Left ventricle myocardium inferior (tissue), 1 donor: ENCODE results near the gene TXNDC12. TPM values are rescaled to one million over a fixed set of nuclear protein-coding genes. Genes with fewer than 3 reads are reported as not detected.

Experiments
- DNase-seq: peaks from one replicate; pipeline ENCODE4 v3.0.0-alpha.2; 2020
- H3K27ac ChIP-seq: fragments of 200-600 bp; replicated peaks from 2 replicates; pipeline ENCODE4 v1.8.0; 2021
- H3K27me3 ChIP-seq: fragments of 200-600 bp; 2 replicates; pipeline ENCODE4 v1.8.0; 2021; ENCODE audit warnings: low read depth
- H3K36me3 ChIP-seq: fragments of 200-600 bp; 2 replicates; pipeline ENCODE4 v1.8.0; 2021
- H3K4me1 ChIP-seq: fragments of 200-600 bp; 2 replicates; pipeline ENCODE4 v1.8.0; 2021
- H3K4me3 ChIP-seq: fragments of 200-600 bp; 2 replicates; pipeline ENCODE4 v1.8.0; 2021; ENCODE audit warnings: mild to moderate bottlenecking, moderate library complexity
- H3K9me3 ChIP-seq: fragments of 200-600 bp; replicated peaks from 2 replicates; pipeline ENCODE4 v1.8.0; 2021
- intact Hi-C: fragments of 100-400 bp; cut with micrococcal nuclease; formaldehyde crosslinking; loops from one replicate; pipeline ENCODE4 v1.11.0; 2022
- total RNA-seq: library from RNA; stranded (reverse); fragmentation: NEBNext Ultra II Directional; extraction: Animal tissue kit (Norgen Biotek cat#: 25700); gene quantifications from one replicate; pipeline ENCODE4 v1.2.1, GENCODE V29; 2021
- TF ChIP-seq, protein P1 (sequence below): fragments of 200-600 bp; IDR thresholded peaks from 2 replicates; pipeline ENCODE4 v1.8.0; 2021; ENCODE audit warnings: antibody characterized with exemption, mild to moderate bottlenecking, borderline replicate concordance
- donor health status: DM: no; HTN: yes; CAD: no; lungs with severe emphysema.

The TXNDC12 gene
- total RNA-seq, 1 donor from 2014 or later, result 25.7 TPM

DNA sequence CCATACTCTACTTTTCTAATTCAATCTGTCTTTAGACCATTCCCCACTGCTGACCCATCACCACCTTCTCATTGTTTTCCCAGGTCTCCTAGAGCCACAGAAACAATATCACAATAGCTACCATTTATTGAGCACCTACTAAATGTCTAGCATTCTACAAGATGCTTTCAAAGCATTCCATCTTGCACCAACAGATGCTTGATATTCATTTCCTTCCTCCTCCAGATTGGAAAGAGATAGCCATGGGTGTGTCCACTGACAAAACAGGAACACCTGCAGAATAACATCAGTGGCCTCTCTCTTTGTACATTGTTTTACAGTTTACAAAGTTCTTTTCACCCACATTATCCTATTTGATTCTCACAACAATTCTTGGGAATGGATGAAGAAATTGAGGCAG lies 66.7 kb downstream of the TXNDC12 start:
- H3K27me3 ChIP-seq, result peaks cover 52% of the 10 kb centered on the region
- no peaks in the 10 kb centered on the region for H3K4me1 ChIP-seq
- H3K4me3 ChIP-seq, result no peak overlapping the region
- H3K27ac ChIP-seq, result no peak overlapping the region
- intact Hi-C loops, result no loop called here
- H3K9me3 ChIP-seq, result no peaks in the 10 kb centered on the region
- TF ChIP-seq, protein P1, sequence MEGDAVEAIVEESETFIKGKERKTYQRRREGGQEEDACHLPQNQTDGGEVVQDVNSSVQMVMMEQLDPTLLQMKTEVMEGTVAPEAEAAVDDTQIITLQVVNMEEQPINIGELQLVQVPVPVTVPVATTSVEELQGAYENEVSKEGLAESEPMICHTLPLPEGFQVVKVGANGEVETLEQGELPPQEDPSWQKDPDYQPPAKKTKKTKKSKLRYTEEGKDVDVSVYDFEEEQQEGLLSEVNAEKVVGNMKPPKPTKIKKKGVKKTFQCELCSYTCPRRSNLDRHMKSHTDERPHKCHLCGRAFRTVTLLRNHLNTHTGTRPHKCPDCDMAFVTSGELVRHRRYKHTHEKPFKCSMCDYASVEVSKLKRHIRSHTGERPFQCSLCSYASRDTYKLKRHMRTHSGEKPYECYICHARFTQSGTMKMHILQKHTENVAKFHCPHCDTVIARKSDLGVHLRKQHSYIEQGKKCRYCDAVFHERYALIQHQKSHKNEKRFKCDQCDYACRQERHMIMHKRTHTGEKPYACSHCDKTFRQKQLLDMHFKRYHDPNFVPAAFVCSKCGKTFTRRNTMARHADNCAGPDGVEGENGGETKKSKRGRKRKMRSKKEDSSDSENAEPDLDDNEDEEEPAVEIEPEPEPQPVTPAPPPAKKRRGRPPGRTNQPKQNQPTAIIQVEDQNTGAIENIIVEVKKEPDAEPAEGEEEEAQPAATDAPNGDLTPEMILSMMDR, result no peak
- no peak for DNase-seq
- H3K36me3 ChIP-seq, result no peaks in the 10 kb centered on the region

DNA sequence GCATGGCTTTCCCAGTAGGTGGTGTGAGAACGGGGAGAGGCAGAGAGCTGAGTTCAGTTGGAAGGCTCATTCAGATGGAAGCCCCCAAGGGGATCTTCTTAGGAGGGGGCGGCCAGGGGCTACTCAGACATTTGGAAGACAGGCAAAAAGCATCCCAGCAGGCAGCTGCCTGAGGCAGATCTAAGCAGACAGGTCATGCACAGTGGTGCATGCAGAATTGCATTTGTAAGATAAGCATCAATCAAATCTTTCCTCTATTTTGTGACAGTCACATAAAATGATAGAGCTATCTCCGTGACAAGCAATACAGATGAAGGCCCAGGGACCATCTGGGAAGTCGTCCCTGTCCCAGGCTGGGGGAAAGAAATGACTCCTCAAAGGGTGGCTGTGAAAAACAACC lies 68.3 kb downstream of the TXNDC12 start:
- TF ChIP-seq, protein P1, result no peak
- no peak for DNase-seq
- H3K27ac ChIP-seq, result no peak overlapping the region
- H3K27me3 ChIP-seq, result peaks cover 37% of the 10 kb centered on the region
- H3K4me1 ChIP-seq, result no peaks in the 10 kb centered on the region
- intact Hi-C loops, result no loop called here
- no peaks in the 10 kb centered on the region for H3K9me3 ChIP-seq
- H3K4me3 ChIP-seq, result no peak overlapping the region
- H3K36me3 ChIP-seq, result no peaks in the 10 kb centered on the region

DNA sequence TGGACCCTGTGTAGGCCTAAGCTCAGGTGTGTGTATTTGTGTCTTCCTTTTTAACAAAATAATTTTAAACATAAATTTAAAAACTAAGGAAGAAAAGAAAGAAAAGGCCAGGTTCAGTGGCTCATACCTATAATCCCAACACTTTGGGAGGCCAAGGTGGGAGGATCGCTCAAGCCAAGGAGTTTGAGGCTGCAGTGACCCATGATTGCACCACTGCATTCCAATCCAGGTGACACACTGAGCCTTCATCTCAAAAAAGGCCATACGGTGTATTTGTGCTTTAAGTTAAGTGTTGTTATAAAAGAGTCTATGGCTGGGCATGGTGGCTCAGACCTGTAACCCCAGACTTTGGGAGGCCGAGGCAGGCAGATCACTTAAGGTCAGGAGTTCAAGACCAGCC lies 72.8 kb downstream of the TXNDC12 start:
- Histone ChIP-seq H3K9me3 (no peaks in the 10 kb centered on the region), H3K36me3 (no peaks in the 10 kb centered on the region), H3K4me3 (no peak overlapping the region), H3K27ac (no peak overlapping the region), H3K27me3 (peaks cover 4% of the 10 kb centered on the region), H3K4me1 (no peaks in the 10 kb centered on the region)
- TF ChIP-seq, protein P1, result no peak
- intact Hi-C loops, result no loop called here
- no peak for DNase-seq

DNA sequence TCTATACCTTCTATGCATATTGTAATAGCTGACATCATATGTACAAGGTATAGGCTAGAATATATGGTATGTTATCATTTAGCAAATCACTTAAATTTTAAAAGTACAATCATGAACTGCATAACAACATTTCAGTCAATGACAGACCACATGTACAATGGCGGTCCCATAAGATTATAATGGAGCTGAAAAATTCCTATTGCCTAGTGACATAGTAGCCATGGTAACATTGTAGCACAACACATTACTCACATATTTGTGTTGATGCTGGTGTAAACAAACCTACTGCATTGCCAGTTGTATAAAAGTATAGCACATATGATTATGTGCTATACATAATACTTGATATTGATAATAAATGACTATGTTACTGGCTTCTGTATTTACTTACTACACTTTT lies 73.4 kb downstream of the TXNDC12 start:
- intact Hi-C loops, result no loop called here
- no peaks in the 10 kb centered on the region for H3K4me1 ChIP-seq
- no peak for DNase-seq
- TF ChIP-seq, protein P1, result no peak
- no peak overlapping the region for H3K4me3 ChIP-seq
- no peaks in the 10 kb centered on the region for H3K36me3 ChIP-seq
- H3K27ac ChIP-seq, result no peak overlapping the region
- no peaks in the 10 kb centered on the region for H3K9me3 ChIP-seq
- H3K27me3 ChIP-seq, result peaks cover 4% of the 10 kb centered on the region

DNA sequence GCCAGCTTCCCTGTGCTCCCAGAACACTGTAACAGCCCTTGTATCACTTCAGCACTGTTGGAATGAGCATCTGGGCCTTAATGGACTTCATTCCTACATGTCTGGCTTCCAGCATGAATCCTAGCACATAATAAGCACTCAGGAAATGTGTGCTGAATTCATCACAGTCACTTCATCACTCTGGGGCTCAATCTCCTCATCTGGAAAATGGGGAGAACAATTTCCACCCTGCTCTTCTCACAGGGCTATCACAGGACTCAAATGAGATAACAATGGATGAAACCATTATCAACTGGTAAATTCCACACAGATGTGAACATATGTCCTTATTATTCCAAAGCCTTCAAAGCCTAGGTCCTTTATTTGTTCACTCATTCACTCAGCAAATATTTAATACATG lies 76.9 kb downstream of the TXNDC12 start:
- no peak for DNase-seq
- no peaks in the 10 kb centered on the region for H3K4me1 ChIP-seq
- H3K27me3 ChIP-seq, result peaks cover 4% of the 10 kb centered on the region
- intact Hi-C loops, result no loop called here
- no peak overlapping the region for H3K27ac ChIP-seq
- H3K36me3 ChIP-seq, result no peaks in the 10 kb centered on the region
- no peaks in the 10 kb centered on the region for H3K9me3 ChIP-seq
- H3K4me3 ChIP-seq, result no peak overlapping the region
- TF ChIP-seq, protein P1, result no peak
